GM21447 (cell line): ENCODE results near the gene SUPV3L1.
"Not testable (repeated sequence)": the region's sequence is repeated elsewhere in the genome, so short reads cannot be mapped to it uniquely, and the experiment has no call there.

Experiments
- ATAC-seq: cut with Tn5 transposase; IDR thresholded peaks from one replicate; pipeline ENCODE4 v1.9.1; 2021; ENCODE audit not compliant: unreplicated experiment

The SUPV3L1 gene

GRCh38 chr10:69179743-69180524, at the start of gene SUPV3L1:
Gene SUPV3L1, plus strand, starts transcription at chr10:69180234. Its CDS starts 58 bp downstream, at chr10:69180292.
- ATAC-seq = peak; percentile 88

GRCh38 chr10:69130251-69130650, 49.8 kb upstream of the SUPV3L1 start:
- ATAC-seq = no peak

DNA sequence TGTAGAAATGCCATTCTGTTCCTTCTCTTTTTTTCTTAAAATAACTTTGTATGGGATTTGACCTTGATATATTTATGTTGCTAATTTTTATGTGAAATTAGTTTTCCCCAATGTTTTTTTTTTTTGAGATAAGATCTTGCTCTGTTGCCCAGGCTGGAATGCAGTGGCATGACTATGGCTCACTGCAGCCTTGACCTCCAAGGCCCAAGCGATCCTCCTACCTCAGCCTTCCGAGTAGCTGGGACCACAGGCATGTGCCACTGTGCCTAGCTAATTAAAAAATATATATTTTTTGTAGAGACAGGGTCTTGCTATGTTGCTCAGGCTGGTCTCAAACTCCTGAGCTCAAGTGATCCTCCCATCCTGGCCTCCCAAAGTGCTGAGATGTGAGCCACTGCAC, 40.1 kb upstream of the SUPV3L1 start:
- ATAC-seq = no peak

DNA sequence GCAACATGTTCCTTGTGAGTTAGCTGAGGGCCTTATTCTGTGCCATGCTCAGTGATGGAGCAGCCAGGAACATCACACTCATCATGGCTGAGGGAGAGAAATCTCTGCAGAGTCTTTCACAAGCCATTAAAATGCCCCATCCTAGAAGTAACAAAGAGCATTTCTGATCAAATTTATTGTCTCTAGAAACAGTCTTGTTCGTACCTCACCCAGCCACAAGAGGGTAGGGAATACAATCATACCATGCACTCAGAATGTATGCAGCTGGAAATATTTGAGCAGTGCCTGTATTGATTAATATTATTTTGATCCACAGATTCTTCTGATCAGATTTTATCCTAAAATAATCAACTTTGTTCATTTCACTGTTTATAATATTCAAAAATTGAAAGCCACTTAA, 38.7 kb upstream of the SUPV3L1 start:
- no peak for ATAC-seq

DNA sequence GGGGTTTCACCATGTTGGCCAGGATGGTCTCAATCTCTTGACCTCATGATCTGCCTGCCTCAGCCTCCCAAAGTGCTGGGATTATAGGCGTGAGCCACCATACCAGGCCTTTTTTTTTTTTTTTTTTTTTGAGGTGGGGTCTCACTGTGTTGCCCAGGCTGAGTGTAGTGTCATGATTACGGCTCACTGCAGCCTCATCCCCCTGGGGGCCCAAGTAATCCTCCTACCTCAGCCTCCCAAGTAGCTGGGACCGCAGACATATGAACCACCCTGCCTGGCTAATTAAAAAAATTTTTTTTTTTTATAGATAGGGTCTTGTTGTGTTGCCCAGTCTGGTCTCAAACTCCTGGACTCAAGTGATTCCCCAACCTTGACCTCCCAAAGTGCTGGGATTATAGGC, 38.0 kb upstream of the SUPV3L1 start:
- ATAC-seq = not testable (repeated sequence)

- no peak for ATAC-seq
Observed at GRCh38 chr10:69142983-69143382, 37.1 kb upstream of the SUPV3L1 start.

DNA sequence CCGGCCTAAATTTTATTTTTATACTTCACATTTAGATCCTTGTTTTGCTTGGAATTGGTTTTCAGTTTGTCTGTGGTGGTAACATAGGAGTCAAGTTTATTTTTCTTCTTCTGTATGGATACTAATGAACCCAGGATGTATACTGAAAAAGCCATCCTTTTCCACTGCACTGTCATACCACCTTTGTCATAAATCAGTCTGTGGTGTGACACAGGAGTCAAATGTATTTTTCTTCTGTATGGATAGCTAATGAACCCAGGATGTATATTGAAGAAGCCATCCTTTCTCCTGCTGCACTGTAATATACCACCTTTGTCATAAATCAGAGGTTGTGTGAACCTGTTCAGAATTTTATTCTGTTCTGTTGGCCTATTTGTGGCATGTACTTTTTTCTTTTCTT, 34.7 kb upstream of the SUPV3L1 start:
- no peak for ATAC-seq

- ATAC-seq = no peak
Observed at GRCh38 chr10:69145864-69146263, 34.2 kb upstream of the SUPV3L1 start.

DNA sequence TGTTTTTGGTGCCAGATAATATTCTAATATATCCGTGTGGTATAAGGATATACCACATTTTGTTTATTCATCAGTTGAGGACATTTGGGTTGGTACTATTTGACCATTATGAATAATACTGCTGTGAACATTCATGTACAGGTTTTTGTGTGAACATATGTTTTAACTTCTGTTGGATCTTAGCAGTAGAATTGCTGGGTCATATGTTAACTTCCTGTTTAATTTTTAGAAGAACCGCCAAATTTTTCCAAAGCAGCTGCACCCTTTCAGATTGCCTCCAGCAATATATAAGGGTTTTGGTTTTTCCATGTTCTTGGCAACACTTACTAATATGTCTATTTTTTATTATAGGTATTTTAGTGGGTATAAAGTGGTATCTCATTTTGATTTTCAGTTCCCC, 33.3 kb upstream of the SUPV3L1 start:
- no peak for ATAC-seq

- ATAC-seq = no peak
Observed at GRCh38 chr10:69151984-69152383, 28.1 kb upstream of the SUPV3L1 start.

GRCh38 chr10:69153227-69153626, 26.8 kb upstream of the SUPV3L1 start:
- no peak for ATAC-seq

DNA sequence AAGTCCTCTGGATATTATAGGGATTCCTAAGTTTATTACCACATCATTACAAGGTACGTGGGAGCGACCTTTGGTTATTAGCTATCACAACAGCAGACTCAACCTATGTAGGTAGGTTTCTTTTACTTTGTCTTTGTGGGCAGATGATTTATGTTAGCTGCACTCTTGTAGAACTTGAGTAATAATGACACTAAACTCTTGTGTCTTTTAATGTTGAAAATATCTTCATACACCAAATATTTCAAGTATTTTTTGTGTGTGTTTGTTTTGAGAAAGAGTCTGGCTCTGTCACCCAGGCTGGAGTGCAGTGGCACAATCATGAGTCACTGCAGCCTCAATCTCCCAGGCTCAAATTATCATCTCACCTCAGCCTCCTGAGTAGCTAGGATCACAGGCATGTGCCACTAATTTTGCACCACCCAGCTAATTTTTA, 19.2 kb upstream of the SUPV3L1 start:
- ATAC-seq = no peak

GRCh38 chr10:69168493-69168892, 11.5 kb upstream of the SUPV3L1 start:
- no peak for ATAC-seq

GRCh38 chr10:69172241-69172982, 7.6 kb upstream of the SUPV3L1 start:
- no peak for ATAC-seq

DNA sequence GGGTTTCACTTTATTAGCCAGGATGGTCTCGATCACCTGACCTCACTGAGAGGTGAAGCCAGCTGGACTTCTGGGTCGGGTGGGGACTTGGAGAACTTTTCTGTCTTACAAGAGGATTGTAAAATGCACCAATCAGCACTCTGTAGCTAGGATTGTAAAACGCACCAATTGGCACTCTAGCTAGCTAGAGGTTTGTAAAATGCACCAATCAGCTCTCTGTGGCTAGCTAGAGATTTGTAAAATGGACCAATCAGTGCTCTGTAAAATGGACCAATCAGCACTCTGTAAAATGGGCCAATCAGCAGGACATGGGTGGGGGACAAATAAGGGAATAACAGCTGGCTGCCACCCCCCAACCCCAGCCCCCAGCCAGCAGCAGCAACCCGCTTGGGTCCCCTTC, 4.7 kb upstream of the SUPV3L1 start:
- not testable (repeated sequence) for ATAC-seq

DNA sequence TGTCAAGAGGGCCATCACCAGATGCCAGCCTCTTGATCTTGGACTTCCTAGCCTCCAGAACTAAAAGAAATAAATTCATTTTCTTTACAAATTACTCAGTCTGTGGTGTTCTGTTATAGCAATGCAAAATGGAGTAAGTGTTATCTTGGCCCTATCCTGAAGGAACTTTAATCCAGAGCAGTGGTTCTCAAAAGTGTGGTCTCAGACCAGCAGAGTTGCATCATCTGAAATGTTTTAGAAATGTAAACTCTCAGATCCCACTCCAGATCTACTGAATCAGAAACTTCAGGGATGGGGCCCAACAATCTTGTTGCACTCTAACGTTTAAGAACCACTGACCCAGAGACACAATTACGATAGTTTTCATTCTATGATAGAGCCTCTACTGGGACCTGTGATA, 3.2 kb upstream of the SUPV3L1 start:
- ATAC-seq = no peak

DNA sequence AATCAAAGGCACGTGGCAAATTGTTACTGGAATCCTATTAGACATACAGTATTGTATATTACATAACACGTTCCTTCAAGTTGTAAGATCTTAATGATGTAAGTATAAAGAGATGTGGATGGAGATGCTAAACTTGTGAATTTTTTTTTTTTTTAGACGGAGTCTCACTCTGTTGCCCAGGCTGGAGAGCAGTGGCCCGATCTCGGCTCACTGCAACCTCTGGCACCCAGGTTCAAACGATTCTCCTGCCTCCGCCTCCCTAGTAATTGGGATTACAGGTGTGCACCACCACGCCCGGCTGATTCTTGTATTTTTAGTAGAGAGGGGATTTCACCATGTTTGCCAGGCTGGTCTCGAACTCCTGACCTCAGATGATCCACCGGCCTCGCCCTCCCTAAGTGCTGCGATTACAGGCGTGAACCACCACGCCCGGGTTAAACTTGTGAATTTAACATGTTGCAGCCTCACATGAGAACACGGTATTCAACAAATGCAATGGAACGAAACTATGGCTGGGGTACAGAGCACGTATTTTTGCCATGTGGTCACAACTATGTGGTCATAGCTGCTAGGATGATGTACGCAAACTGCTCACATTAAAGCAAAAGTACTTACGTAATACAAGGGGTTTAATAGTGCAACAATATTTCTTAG, 818 bp upstream of the SUPV3L1 start:
- peak; percentile 15 for ATAC-seq

- no peak for ATAC-seq
Observed at GRCh38 chr10:69180525-69181204, 631 bp downstream of the SUPV3L1 start.

DNA sequence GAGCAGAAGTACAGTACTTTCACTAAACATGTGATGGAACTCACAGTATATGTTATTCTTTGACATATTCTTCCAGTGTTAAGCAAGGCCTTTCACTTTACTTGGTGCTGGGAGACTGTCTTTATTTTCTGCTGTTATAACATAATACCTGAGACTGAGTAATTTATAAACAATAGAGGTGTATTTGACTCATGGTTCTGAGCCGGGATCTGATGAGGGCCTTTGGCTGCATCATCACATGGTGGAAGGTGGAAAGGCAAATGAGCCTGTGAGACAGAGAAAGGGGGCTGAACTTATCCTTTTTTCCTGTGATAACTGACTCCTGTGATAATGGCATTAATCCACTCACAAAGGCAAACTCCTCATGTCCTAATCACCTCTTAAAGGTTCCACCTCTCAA, 1.4 kb downstream of the SUPV3L1 start:
- ATAC-seq = no peak

- ATAC-seq = no peak
Observed at GRCh38 chr10:69182005-69182404, 2.0 kb downstream of the SUPV3L1 start.

DNA sequence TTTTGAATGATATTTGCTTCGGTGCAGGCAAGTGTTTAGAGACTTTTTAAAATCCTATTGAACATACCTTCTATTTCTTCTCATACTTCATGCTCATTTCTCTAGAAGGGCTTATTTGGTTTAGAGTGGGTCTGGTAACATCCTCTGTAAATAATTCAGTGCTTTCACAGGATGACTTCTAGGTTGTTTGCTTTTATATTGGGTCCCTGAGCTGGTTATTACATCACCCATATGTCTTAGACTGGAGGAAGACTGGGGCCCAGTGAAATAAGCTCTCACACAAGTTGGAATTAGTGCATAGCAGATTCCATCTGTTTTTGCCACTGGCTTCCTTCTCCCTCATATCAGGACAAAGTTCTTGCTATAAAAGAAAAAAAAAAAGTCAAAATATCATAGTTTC, 6.5 kb downstream of the SUPV3L1 start:
- ATAC-seq = no peak
